NCI-H1105 (cell line): ENCODE data around the gene WTAP.
A peak's percentile ranks its signal among the peaks of the same experiment; 100 is the strongest.
"Not testable (repeated sequence)": the region's sequence is repeated elsewhere in the genome, so short reads cannot be mapped to it uniquely, and the experiment has no call there.

ENCODE experiments used
- DNase-seq: peaks from one replicate; lab custom pipeline; 2025; lab: John Stamatoyannopoulos, UW

WTAP gene

GRCh38 chr6:159693894-159694545, 33.3 kb upstream of the WTAP start:
- peak; percentile 50 for DNase-seq

- no peak for DNase-seq
Observed at GRCh38 chr6:159695984-159696383, 31.3 kb upstream of the WTAP start.

GRCh38 chr6:159700970-159701369, 26.3 kb upstream of the WTAP start:
- DNase-seq = no peak

GRCh38 chr6:159701413-159701999, 25.8 kb upstream of the WTAP start:
- no peak for DNase-seq

GRCh38 chr6:159710603-159711002, 16.7 kb upstream of the WTAP start:
- not testable (repeated sequence) for DNase-seq

GRCh38 chr6:159712389-159712788, 14.9 kb upstream of the WTAP start:
- DNase-seq = not testable (repeated sequence)

- DNase-seq = no peak
Observed at GRCh38 chr6:159713984-159714383, 13.3 kb upstream of the WTAP start.

- no peak for DNase-seq
Observed at GRCh38 chr6:159714404-159714803, 12.9 kb upstream of the WTAP start.

GRCh38 chr6:159715166-159715565, 12.1 kb upstream of the WTAP start:
- DNase-seq = no peak

GRCh38 chr6:159715605-159716004, 11.7 kb upstream of the WTAP start:
- no peak for DNase-seq

- no peak for DNase-seq
Observed at GRCh38 chr6:159716247-159717096, 10.8 kb upstream of the WTAP start.

- no peak for DNase-seq
Observed at GRCh38 chr6:159718634-159719033, 8.7 kb upstream of the WTAP start.

GRCh38 chr6:159719287-159719686, 8.0 kb upstream of the WTAP start:
- no peak for DNase-seq

GRCh38 chr6:159720708-159721107, 6.6 kb upstream of the WTAP start:
- DNase-seq = peak; percentile 56

GRCh38 chr6:159721981-159722380, 5.3 kb upstream of the WTAP start:
- DNase-seq = not testable (repeated sequence)

GRCh38 chr6:159722655-159723054, 4.7 kb upstream of the WTAP start:
- DNase-seq = no peak

GRCh38 chr6:159723259-159723658, 4.0 kb upstream of the WTAP start:
- no peak for DNase-seq

- no peak for DNase-seq
Observed at GRCh38 chr6:159724778-159725177, 2.5 kb upstream of the WTAP start.

GRCh38 chr6:159725208-159725607, 2.1 kb upstream of the WTAP start:
- not testable (repeated sequence) for DNase-seq

GRCh38 chr6:159726255-159726917, 920 bp upstream of the WTAP start:
- peak; percentile 84 for DNase-seq

- DNase-seq = peak; percentile 62
Observed at GRCh38 chr6:159727717-159728445, 575 bp downstream of the WTAP start.

- DNase-seq = no peak
Observed at GRCh38 chr6:159728531-159728964, 1.2 kb downstream of the WTAP start.
